ENCODE data around the gene PER3. TPM values are rescaled to one million over a fixed set of nuclear protein-coding genes. Genes with fewer than 3 reads are reported as not detected.

Gene PER3
- total and polyA plus RNA-seq, 10 of the 15 experiments (the other 5 are each of a cell fraction or from before 2014, with no cell fraction given) = 0.06 to 0.64 (median 0.13) TPM; not detected in 1

DNA sequence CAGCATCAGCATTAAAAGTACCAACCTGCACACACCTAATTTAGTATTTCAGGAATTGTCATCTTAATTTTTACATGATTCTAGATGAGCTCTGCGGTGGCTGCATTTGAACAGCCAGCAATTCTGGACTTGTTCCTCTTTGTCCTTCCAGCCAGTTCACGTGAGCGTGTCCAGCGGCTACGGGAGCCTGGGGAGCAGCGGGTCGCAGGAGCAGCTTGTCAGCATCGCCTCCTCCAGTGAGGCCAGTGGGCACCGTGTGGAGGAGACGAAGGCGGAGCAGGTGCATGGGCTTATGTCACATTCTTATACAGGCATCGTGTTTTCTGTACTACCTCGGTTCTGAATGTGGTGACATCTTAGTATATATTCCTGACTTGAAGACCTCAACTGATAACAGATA lies 25.7 kb downstream of the PER3 start:
- H3K9me3 ChIP-seq (replicated peaks; ENCODE audit: control insufficient read depth, insufficient read depth, low read length) = peaks cover 7% of the 10 kb centered on the region; the same call in 2 of the 3 replicates
- no peak overlapping the region for H3K9ac ChIP-seq (ENCODE audit: control insufficient read depth, insufficient read depth, low read length)
- no peaks in the 10 kb centered on the region for H3K36me3 ChIP-seq (ENCODE audit: control insufficient read depth in 2 of 2, insufficient read depth in 2 of 2, low read length in 1 of 2)
- intact Hi-C loops (cut with micrococcal nuclease; ENCODE audit: unreplicated experiment) = loop anchor here (5.0 kb wide), 1 partner anchor 93 kb away; no protein-coding TSS in a partner anchor
- ATAC-seq (no peak), DNase-seq (ENCODE audit: low read depth, low spot score) (no peak), FAIRE-seq (no peak)
- POLR2A ChIA-PET = no interaction called here
- 81% methylated on average over 13 of the region's 13 CpGs for WGBS (ENCODE audit: insufficient coverage, insufficient replicate concordance, low lambda C conversion rate, missing lambda C conversion rate)
- RAD21 ChIA-PET (ENCODE audit: unreplicated experiment) = no interaction called here
- H3K79me2 ChIP-seq (ENCODE audit: control insufficient read depth, insufficient read depth, low read length) = no peaks in the 10 kb centered on the region
- no peak overlapping the region for H3K4me3 ChIP-seq
- CTCF ChIA-PET = no interaction called here
- no TSS peak for BruUV-seq (replicated peaks)
- H3K4me2 ChIP-seq (ENCODE audit: control insufficient read depth, insufficient read depth) = no peak overlapping the region
- H3K27ac ChIP-seq (ENCODE audit: control insufficient read depth, insufficient read depth) = no peak overlapping the region
- in situ Hi-C loops (cut with MboI) = no loop called here
- SMC1A ChIA-PET (ENCODE audit: uncharacterized antibody, unreplicated experiment) = interaction anchor here (1.3 kb wide), 1 partner anchor 57 kb away, joined by 3 read pairs; no protein-coding TSS in a partner anchor
- H3K4me1 ChIP-seq (ENCODE audit: control insufficient read depth, insufficient read depth, low read length) = no peaks in the 10 kb centered on the region
- no peaks in the 10 kb centered on the region; the same call in 1 of the 2 replicates for H4K20me1 ChIP-seq (ENCODE audit: control insufficient read depth, insufficient read depth)
- no peaks in the 10 kb centered on the region for H3K27me3 ChIP-seq (replicated peaks in 1 of 2; ENCODE audit: control insufficient read depth in 2 of 2, insufficient read depth in 2 of 2, low read length in 1 of 2)
- H2AFZ ChIP-seq (ENCODE audit: control insufficient read depth, low read depth, low read length) = no peak overlapping the region
- TF ChIP-seq HDAC2 (IDR thresholded peaks at IDR 0.05) = no peak
- no peak for TF ChIP-seq SREBF2 (IDR thresholded peaks at IDR 0.05; ENCODE audit: low read length)
- no peak for TF ChIP-seq NFIC (IDR thresholded peaks at IDR 0.05; ENCODE audit: low read depth, low read length)
- no peak for TF ChIP-seq MEF2B (IDR thresholded peaks at IDR 0.05; ENCODE audit: partially characterized antibody, poor library complexity, severe bottlenecking)
- no peak for TF ChIP-seq SIX5 (IDR thresholded peaks at IDR 0.05; ENCODE audit: low read depth, low read length, severe bottlenecking)
- no peak for TF ChIP-seq GATAD2B (conservative IDR thresholded peaks at IDR 0.05; ENCODE audit: low read depth)
- no peak for TF ChIP-seq BCL11A (IDR thresholded peaks at IDR 0.05; ENCODE audit: low read depth, low read length)
- no peak for TF ChIP-seq ZNF687 (IDR thresholded peaks at IDR 0.05)
- no peak for TF ChIP-seq TARDBP (IDR thresholded peaks at IDR 0.05; ENCODE audit: borderline replicate concordance)
- no peak for TF ChIP-seq ZSCAN29 (IDR thresholded peaks at IDR 0.05)
- no peak for TF ChIP-seq ZNF24 (IDR thresholded peaks at IDR 0.05)
- TF ChIP-seq STAT3 (IDR thresholded peaks at IDR 0.05; ENCODE audit: low read depth, low read length) = no peak
- TF ChIP-seq SMAD1 (IDR thresholded peaks at IDR 0.05; ENCODE audit: low read depth, partially characterized antibody) = no peak
- no peak for TF ChIP-seq NFYB (IDR thresholded peaks at IDR 0.05; ENCODE audit: insufficient read depth, low read depth, low read length)
- TF ChIP-seq FOXM1 (IDR thresholded peaks at IDR 0.05; ENCODE audit: low read depth, low read length) = no peak
- TF ChIP-seq RELA (IDR thresholded peaks at IDR 0.05; ENCODE audit: borderline replicate concordance, partially characterized antibody) = no peak
- TF ChIP-seq ZNF592 (IDR thresholded peaks at IDR 0.05) = no peak
- TF ChIP-seq RAD21 (IDR thresholded peaks at IDR 0.05; ENCODE audit: insufficient read depth, low read depth, low read length) = no peak
